ENCODE data around the gene RASGRF1.
"Not testable (repeated sequence)": the region's sequence is repeated elsewhere in the genome, so short reads cannot be mapped to it uniquely, and the experiment has no call there.

Gene RASGRF1

GRCh38 chr15:78929536-78930264, 160.9 kb downstream of the RASGRF1 start:
- H3K4me3 ChIP-seq (replicated peaks; ENCODE audit: low read depth, low read length) = no peak overlapping the region
- H3K27me3 ChIP-seq (replicated peaks; ENCODE audit: control insufficient read depth, insufficient read depth, low read length) = no peaks in the 10 kb centered on the region
- DNase-seq (ENCODE audit: extremely low read depth, insufficient read length) = no peak
- peaks cover 87% of the 10 kb centered on the region for H3K36me3 ChIP-seq (ENCODE audit: control insufficient read depth, insufficient read depth, low read length)
- TF ChIP-seq CTCF (IDR thresholded peaks at IDR 0.05; ENCODE audit: insufficient read depth, low read length, poor library complexity, severe bottlenecking) = no peak

GRCh38 chr15:78928616-78929093, 161.9 kb downstream of the RASGRF1 start:
- no peak overlapping the region for H3K4me3 ChIP-seq (replicated peaks; ENCODE audit: low read depth, low read length)
- H3K27me3 ChIP-seq (replicated peaks; ENCODE audit: control insufficient read depth, insufficient read depth, low read length) = no peaks in the 10 kb centered on the region
- TF ChIP-seq CTCF (IDR thresholded peaks at IDR 0.05; ENCODE audit: insufficient read depth, low read length, poor library complexity, severe bottlenecking) = no peak
- peaks cover 81% of the 10 kb centered on the region for H3K36me3 ChIP-seq (ENCODE audit: control insufficient read depth, insufficient read depth, low read length)
- no peak for DNase-seq (ENCODE audit: extremely low read depth, insufficient read length)

GRCh38 chr15:78928176-78928575, 162.4 kb downstream of the RASGRF1 start:
- H3K36me3 ChIP-seq (ENCODE audit: control insufficient read depth, insufficient read depth, low read length) = peaks cover 80% of the 10 kb centered on the region
- H3K27me3 ChIP-seq (replicated peaks; ENCODE audit: control insufficient read depth, insufficient read depth, low read length); H3K4me3 ChIP-seq (replicated peaks; ENCODE audit: low read depth, low read length); DNase-seq (ENCODE audit: extremely low read depth, insufficient read length): not testable (repeated sequence)

- Histone ChIP-seq H3K4me3 (replicated peaks; ENCODE audit: low read depth, low read length) (no peak overlapping the region), H3K27me3 (replicated peaks; ENCODE audit: control insufficient read depth, insufficient read depth, low read length) (no peaks in the 10 kb centered on the region), H3K36me3 (ENCODE audit: control insufficient read depth, insufficient read depth, low read length) (peaks cover 78% of the 10 kb centered on the region)
- TF ChIP-seq CTCF (IDR thresholded peaks at IDR 0.05; ENCODE audit: insufficient read depth, low read length, poor library complexity, severe bottlenecking) = no peak
- DNase-seq (ENCODE audit: extremely low read depth, insufficient read length) = no peak
Observed at GRCh38 chr15:78927077-78927790, 163.3 kb downstream of the RASGRF1 start.

GRCh38 chr15:78925956-78926743, 164.4 kb downstream of the RASGRF1 start:
- DNase-seq (ENCODE audit: extremely low read depth, insufficient read length) = no peak
- peaks cover 76% of the 10 kb centered on the region for H3K36me3 ChIP-seq (ENCODE audit: control insufficient read depth, insufficient read depth, low read length)
- H3K27me3 ChIP-seq (replicated peaks; ENCODE audit: control insufficient read depth, insufficient read depth, low read length) = no peaks in the 10 kb centered on the region
- H3K4me3 ChIP-seq (replicated peaks; ENCODE audit: low read depth, low read length) = no peak overlapping the region
- TF ChIP-seq CTCF (IDR thresholded peaks at IDR 0.05; ENCODE audit: insufficient read depth, low read length, poor library complexity, severe bottlenecking) = no peak
